Memory B cell (primary cell): ENCODE measurements around the gene SEPTIN5.
A peak's percentile ranks its signal among the peaks of the same experiment; 100 is the strongest.

ENCODE experiments used
- ATAC-seq: fragments of 150-1000 bp; cut with Tn5 transposase; 2 replicates; pipeline ENCODE4 v1.10.0; 2021; ENCODE audit warnings: low read depth, mild to moderate bottlenecking, moderate library complexity
- DNase-seq, 2 donors: peaks; one replicate each; pipeline ENCODE4 v3.0.0; 2022; ENCODE audit warnings: low spot score in 2 of 2
- H3K27ac Mint-ChIP-seq: one replicate; pipeline ENCODE4 v1.8.0; 2022; ENCODE audit warnings: mild to moderate bottlenecking, moderate library complexity, mixed read lengths
- H3K27me3 Mint-ChIP-seq: one replicate; pipeline ENCODE4 v1.8.0; 2022; ENCODE audit warnings: mixed read lengths
- H3K36me3 Mint-ChIP-seq: one replicate; pipeline ENCODE4 v1.8.0; 2022; ENCODE audit warnings: mild to moderate bottlenecking, mixed read lengths
- H3K4me1 Mint-ChIP-seq: one replicate; pipeline ENCODE4 v1.8.0; 2022; ENCODE audit warnings: mixed read lengths
- H3K4me3 Mint-ChIP-seq: one replicate; pipeline ENCODE4 v1.8.0; 2022; ENCODE audit warnings: mild to moderate bottlenecking, moderate library complexity, mixed read lengths
- H3K9me3 Mint-ChIP-seq: one replicate; pipeline ENCODE4 v1.8.0; 2022; ENCODE audit warnings: mixed read lengths

The SEPTIN5 gene

DNA sequence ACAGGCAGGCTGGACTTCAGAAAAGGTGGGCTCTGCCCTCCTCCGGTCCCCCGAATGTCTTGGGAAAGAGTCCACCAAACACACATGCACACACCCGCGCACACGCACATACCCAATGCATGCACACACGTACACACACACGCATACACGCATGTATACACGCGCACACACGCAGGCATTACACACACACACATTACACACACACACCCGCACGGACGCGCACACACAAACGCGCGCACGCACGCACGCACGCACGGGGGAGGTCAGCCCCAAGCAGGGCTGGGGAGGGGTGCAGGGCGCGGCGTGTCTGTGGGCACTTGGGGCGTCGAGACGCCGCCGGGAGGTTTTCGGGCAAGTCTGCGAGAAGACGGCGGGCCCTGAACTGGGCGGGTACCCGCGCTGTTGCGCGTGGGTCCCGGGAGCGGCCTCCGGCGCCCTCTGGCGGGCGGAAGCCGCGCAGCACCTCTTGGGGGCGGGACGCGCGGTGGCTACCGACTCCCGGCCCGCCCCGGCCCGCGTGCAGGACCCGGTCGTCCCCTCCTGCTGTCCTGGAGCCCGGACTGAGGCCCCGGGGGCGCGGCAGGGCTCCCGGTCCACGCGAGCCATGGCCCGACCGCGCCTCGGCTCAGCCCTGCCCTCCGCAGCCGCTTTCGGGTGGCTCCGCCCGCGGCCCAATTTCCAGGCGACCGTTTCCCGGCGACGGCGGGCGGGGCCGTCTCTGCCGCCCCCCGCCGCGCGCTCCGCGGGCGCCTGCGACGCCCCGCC, 3.6 kb downstream of the SEPTIN5 start:
- ATAC-seq = peak; percentile 93
- peaks cover 30% of the 10 kb centered on the region for H3K27me3 Mint-ChIP-seq
- no peaks in the 10 kb centered on the region for H3K9me3 Mint-ChIP-seq
- H3K4me3 Mint-ChIP-seq = peak overlapping the region; percentile 74
- peaks cover 3% of the 10 kb centered on the region for H3K4me1 Mint-ChIP-seq
- peak; percentile 88 to 97 for DNase-seq
- no peak overlapping the region for H3K27ac Mint-ChIP-seq
- no peaks in the 10 kb centered on the region for H3K36me3 Mint-ChIP-seq

DNA sequence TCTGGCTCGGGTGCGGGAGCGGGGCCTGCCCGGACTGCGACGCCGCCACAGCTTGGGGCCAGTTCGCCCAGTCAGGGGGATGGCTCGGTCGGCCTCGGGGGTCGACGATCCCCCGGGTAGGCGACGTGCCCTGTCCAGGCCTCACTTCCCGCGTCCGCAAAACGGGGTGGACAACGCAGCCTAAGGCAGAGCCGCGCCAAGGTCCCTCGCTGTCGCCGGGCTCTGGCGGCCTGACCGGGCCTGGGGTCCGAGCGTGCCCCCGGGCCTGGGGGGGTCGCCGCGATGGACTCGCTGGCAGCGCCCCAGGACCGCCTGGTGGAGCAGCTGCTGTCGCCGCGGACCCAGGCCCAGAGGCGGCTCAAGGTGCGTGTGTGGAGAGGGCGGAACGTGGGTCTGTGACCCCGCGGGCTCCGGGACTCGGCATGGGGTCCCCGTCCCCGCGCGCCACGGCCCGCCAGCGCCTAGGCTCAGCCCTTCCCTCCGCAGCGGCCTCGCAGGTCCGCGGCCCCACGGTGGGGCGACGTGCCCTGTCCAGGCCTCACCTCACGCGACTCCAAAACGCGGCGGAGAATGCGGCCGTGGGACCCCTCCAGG, 4.2 kb downstream of the SEPTIN5 start:
- no peak overlapping the region for H3K27ac Mint-ChIP-seq
- ATAC-seq = no peak
- peaks cover 8% of the 10 kb centered on the region for H3K4me1 Mint-ChIP-seq
- peaks cover 32% of the 10 kb centered on the region for H3K27me3 Mint-ChIP-seq
- no peaks in the 10 kb centered on the region for H3K9me3 Mint-ChIP-seq
- no peak for DNase-seq
- peak overlapping the region; percentile 58 for H3K4me3 Mint-ChIP-seq
- H3K36me3 Mint-ChIP-seq = no peaks in the 10 kb centered on the region

DNA sequence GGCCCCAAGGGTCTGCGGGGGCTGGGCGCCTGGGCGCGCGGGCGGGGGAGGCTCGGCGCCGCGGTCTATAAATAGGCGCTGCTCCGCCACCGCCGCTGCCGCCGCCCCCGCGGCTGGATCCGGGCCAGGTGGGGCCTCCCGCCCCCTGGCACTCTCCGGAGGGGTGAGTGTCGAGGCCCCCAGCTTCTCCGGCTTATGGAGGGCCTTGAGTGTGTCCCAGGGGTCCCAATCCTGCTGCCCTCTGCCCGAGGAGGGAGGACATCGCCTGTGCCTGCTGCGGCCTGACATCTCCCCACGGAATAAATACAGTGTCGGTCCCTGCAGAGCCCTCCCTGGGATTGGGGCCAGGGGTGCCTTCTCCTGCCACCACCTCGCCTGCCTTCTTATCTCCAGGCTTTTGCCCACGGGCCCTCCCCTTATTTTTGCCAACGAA, 4.8 kb downstream of the SEPTIN5 start:
- H3K27ac Mint-ChIP-seq = no peak overlapping the region
- peak overlapping the region; percentile 73 for H3K4me3 Mint-ChIP-seq
- ATAC-seq = no peak
- no peaks in the 10 kb centered on the region for H3K36me3 Mint-ChIP-seq
- DNase-seq = no peak
- H3K9me3 Mint-ChIP-seq = no peaks in the 10 kb centered on the region
- peaks cover 31% of the 10 kb centered on the region for H3K27me3 Mint-ChIP-seq
- H3K4me1 Mint-ChIP-seq = peaks cover 8% of the 10 kb centered on the region

DNA sequence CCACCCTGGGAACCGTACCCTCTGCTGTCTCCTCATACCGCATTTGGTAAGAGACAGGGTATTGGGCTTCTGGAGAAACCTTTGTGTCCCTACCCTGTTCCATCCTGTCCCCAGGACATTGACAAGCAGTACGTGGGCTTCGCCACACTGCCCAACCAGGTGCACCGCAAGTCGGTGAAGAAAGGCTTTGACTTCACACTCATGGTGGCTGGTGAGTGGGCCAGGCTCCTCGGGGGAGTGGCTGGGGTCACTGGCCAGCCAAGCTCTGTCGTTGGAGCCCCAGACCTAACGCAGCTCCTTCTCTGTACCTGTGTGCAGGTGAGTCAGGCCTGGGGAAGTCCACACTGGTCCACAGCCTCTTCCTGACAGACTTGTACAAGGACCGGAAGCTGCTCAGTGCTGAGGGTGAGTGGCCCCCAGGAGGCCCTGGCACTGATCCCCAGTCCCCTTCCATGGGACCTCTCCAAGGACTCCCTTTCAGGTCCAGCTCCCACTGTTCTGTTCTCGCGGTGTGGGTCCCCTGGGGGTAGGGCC, 5.3 kb downstream of the SEPTIN5 start:
- Mint-ChIP-seq H3K27ac (no peak overlapping the region), H3K4me3 (peak overlapping the region; percentile 73)

DNA sequence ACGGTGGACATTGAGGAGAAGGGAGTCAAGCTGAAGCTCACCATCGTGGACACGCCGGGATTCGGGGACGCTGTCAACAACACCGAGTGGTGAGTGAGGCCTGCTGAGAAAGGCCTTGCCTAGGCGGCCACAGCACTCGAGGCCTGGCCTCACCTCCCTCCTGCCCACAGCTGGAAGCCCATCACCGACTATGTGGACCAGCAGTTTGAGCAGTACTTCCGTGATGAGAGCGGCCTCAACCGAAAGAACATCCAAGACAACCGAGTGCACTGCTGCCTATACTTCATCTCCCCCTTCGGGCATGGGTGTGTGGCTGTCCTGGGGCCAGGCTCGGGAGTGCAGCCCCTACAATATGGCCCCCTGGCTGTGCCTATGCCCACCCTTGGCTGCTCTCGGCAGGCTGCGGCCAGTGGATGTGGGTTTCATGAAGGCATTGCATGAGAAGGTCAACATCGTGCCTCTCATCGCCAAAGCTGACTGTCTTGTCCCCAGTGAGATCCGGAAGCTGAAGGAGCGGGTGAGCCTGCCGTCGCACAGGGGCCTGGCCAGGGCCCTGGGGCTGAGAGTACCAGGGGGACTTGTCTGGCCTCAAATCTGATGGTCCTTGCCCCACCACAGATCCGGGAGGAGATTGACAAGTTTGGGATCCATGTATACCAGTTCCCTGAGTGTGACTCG, 6.0 kb downstream of the SEPTIN5 start:
- Mint-ChIP-seq H3K36me3 (peaks cover 3% of the 10 kb centered on the region), H3K4me3 (no peak overlapping the region), H3K27me3 (peaks cover 40% of the 10 kb centered on the region), H3K9me3 (no peaks in the 10 kb centered on the region), H3K4me1 (peaks cover 16% of the 10 kb centered on the region), H3K27ac (no peak overlapping the region)
- DNase-seq = no peak
- no peak for ATAC-seq

More for the DNA sequence above, 5.3 kb downstream of the SEPTIN5 start:
- Mint-ChIP-seq H3K27me3 (peaks cover 32% of the 10 kb centered on the region), H3K9me3 (no peaks in the 10 kb centered on the region), H3K36me3 (no peaks in the 10 kb centered on the region), H3K4me1 (peaks cover 9% of the 10 kb centered on the region)
- no peak for DNase-seq
- ATAC-seq = no peak

DNA sequence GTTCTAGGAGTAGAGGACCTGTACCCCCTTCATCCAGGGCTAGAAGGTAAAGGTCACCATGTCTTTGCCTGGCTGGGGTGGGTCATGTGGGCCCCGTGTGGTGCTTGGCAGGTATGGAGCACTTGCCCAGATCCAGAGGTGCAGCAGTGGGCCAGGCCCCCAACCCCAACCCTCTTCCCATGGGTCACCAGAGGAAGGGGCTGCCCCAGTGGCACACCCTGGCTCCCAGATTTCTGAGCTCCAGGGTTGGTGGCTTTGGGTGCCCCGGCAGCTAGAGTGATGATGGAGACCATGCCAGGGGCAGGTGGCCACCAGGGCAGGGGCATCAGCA, 6.7 kb downstream of the SEPTIN5 start:
- H3K27me3 Mint-ChIP-seq = peaks cover 44% of the 10 kb centered on the region
- H3K36me3 Mint-ChIP-seq = peaks cover 5% of the 10 kb centered on the region
- H3K4me1 Mint-ChIP-seq = peaks cover 19% of the 10 kb centered on the region
- ATAC-seq = no peak
- H3K4me3 Mint-ChIP-seq = no peak overlapping the region
- H3K27ac Mint-ChIP-seq = no peak overlapping the region
- H3K9me3 Mint-ChIP-seq = no peaks in the 10 kb centered on the region
- no peak for DNase-seq

DNA sequence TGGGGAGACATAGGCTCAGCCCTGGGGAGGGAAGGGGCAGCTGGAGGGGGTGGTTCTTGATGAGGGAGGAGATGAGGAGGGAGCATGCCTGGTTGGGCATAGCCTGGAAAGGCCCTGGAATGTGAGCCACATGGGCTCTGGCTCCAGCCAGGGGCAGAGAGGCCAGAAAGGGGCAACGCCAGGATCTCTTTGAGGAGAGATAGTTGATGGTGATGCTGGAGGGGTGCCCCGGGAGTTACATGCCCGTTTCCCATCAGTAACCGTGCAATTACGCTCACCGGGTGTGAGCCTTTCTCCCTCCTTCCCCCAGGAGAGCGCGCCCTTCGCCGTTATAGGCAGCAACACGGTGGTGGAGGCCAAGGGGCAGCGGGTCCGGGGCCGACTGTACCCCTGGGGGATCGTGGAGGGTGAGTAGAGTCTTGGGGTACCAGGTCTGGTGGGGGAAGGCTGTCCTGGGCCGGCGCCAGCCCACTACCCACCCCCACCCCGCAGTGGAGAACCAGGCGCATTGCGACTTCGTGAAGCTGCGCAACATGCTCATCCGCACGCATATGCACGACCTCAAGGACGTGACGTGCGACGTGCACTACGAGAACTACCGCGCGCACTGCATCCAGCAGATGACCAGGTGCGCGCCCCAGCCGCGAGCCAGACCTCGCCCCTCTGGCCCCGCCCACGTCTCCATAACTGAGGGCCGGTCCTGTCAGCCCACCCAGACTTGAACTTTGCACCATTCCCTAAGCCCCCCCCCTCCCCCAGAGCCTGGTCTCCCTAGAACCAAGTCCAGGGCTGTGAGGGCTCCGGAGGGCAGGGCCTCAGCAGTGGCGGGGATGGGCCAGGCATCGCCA, 7.3 kb downstream of the SEPTIN5 start:
- H3K27me3 Mint-ChIP-seq = peaks cover 47% of the 10 kb centered on the region
- DNase-seq (no peak), ATAC-seq (no peak)
- no peak overlapping the region for H3K27ac Mint-ChIP-seq
- no peaks in the 10 kb centered on the region for H3K9me3 Mint-ChIP-seq
- H3K36me3 Mint-ChIP-seq = peaks cover 5% of the 10 kb centered on the region
- peaks cover 19% of the 10 kb centered on the region for H3K4me1 Mint-ChIP-seq
- no peak overlapping the region for H3K4me3 Mint-ChIP-seq

DNA sequence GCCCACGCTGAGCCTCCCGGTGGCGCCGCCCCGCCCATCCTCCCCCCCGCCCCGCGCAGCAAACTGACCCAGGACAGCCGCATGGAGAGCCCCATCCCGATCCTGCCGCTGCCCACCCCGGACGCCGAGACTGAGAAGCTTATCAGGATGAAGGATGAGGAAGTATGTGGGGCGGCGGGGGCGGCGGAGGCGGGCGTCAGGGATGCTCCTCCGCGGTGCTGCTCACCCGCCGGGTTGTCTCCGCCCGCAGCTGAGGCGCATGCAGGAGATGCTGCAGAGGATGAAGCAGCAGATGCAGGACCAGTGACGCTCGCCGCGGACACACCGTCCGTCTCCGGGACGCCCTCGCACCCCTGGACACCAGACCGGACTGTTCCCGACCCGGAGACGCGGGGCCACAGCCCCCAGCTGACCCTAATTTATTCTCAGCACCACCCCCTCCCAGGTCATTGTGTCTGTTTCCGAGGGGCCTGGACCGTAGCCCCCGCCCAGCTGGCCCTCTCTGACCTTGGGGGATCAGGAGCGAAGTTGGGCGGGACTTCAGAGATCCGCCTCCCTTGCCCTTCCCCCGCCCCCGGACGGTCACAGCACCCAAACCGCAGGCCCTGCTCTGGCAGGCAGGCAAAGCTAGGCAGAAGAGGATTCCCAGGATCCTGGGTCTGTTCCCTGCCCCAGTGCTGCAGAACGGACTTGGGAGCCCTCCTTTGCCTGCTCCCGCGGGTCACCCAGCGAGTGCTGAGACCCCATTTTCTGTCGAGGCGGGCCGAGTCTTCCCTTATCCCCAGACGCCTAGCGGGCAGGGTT, 8.1 kb downstream of the SEPTIN5 start:
- Mint-ChIP-seq H3K27ac (no peak overlapping the region), H3K27me3 (peaks cover 52% of the 10 kb centered on the region), H3K9me3 (no peaks in the 10 kb centered on the region), H3K4me1 (peaks cover 19% of the 10 kb centered on the region), H3K36me3 (peaks cover 5% of the 10 kb centered on the region), H3K4me3 (no peak overlapping the region)
- no peak for DNase-seq
- ATAC-seq = no peak

DNA sequence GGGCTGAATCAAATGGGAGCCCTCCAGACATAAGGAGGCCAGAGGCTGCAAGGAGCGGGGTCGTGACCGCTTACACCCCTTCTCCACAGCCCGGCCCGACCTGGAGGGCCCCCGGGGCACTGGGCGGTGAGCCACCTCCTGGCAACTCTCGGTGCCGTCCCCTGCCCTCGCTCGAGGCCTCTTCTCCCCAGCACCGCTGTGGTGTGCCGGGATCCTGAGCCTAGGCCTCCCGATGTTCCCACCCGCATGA, 8.6 kb downstream of the SEPTIN5 start:
- ATAC-seq (no peak), DNase-seq (no peak)
- Mint-ChIP-seq H3K36me3 (peaks cover 5% of the 10 kb centered on the region), H3K4me1 (peaks cover 16% of the 10 kb centered on the region), H3K27me3 (peaks cover 54% of the 10 kb centered on the region), H3K27ac (no peak overlapping the region), H3K4me3 (no peak overlapping the region), H3K9me3 (no peaks in the 10 kb centered on the region)

DNA sequence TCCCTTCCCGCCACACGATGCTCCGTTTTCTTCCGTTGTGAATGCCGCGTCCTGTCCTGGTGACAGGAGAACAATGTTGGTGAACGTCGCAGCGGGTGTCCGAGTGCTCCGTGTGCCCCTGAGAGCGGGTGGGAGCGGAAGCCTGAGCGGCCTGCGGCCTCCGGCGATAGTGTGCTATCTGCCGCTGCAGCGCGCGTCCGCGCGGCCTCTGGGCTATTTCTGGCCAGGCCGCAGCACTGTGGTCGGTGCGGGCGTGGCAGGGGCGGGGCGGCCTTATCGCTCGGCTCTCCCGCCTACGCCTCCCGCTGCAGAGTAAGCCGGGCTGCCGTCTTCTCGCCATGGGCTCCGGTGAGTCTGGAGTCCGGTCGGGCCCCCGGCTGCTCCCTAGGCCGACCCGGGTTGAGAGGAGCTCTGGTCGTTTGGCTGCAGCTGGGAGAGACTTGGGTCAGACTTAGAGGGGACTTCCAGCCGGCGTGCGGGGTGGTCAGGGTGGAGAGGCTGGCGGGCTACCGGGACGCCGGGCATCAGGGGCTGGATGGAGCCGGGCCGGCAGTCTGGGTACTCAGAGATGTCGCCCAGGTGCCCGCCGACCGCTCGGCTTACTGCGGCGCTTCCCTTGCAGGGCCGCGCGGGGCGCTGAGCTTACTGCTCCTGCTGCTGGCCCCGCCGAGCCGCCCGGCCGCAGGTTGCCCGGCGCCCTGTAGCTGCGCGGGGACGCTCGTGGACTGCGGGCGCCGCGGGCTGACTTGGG, 9.1 kb downstream of the SEPTIN5 start, which contains the start of gene GP1BB:
Gene GP1BB (plus strand): TSS at position 308 of the 751 bp plus-strand sequence. CDS start 31 bp downstream, at position 339.
- H3K4me1 Mint-ChIP-seq = peaks cover 16% of the 10 kb centered on the region
- no peaks in the 10 kb centered on the region for H3K9me3 Mint-ChIP-seq
- DNase-seq (no peak), ATAC-seq (peak; percentile 70)
- peaks cover 5% of the 10 kb centered on the region for H3K36me3 Mint-ChIP-seq
- no peak within 1 kb of the TSS for H3K27ac Mint-ChIP-seq
- H3K4me3 Mint-ChIP-seq = peak within 1 kb of the TSS; percentile 55
- peaks cover 57% of the 10 kb centered on the region for H3K27me3 Mint-ChIP-seq

DNA sequence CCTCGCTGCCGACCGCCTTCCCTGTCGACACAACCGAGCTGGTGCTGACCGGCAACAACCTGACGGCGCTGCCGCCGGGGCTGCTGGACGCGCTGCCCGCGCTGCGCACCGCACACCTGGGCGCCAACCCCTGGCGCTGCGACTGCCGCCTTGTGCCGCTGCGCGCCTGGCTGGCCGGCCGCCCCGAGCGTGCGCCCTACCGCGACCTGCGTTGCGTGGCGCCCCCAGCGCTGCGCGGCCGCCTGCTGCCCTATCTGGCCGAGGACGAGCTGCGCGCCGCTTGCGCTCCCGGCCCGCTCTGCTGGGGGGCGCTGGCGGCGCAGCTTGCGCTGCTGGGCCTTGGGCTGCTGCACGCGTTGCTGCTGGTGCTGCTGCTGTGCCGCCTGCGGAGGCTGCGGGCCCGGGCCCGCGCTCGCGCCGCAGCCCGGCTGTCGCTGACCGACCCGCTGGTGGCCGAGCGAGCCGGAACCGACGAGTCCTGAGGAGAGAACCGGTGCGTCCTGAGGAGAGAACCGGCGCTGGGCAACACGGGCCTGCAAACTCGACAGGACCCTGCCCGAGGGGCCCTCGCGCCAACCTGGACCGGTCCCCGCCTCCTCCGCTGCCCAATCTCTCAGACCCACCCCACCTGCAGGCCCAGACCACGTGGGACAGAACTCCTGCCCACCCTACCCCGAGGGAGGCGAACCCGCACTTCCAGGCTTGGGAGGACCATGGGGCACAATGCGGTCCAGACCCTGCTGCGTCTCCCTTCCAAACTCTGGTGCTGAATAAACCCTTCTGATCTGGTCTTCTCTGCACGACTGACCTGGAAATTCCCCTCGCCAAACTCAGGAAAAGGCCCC, 9.9 kb downstream of the SEPTIN5 start:
- H3K27me3 Mint-ChIP-seq = peaks cover 57% of the 10 kb centered on the region
- ATAC-seq = peak; percentile 60
- H3K9me3 Mint-ChIP-seq = no peaks in the 10 kb centered on the region
- H3K27ac Mint-ChIP-seq = no peak overlapping the region
- H3K4me1 Mint-ChIP-seq = peaks cover 16% of the 10 kb centered on the region
- no peak for DNase-seq
- peak overlapping the region; percentile 61 for H3K4me3 Mint-ChIP-seq
- peaks cover 5% of the 10 kb centered on the region for H3K36me3 Mint-ChIP-seq
